NCI-H1694 (cell line): ENCODE results near the gene HECW1.
"Not testable (repeated sequence)": the region's sequence is repeated elsewhere in the genome, so short reads cannot be mapped to it uniquely, and the experiment has no call there.

Experiments used
- DNase-seq: peaks from one replicate; lab custom pipeline; 2025; lab: John Stamatoyannopoulos, UW

Gene HECW1

GRCh38 chr7:43311052-43311451 lies 198.6 kb downstream of the HECW1 start:
- no peak for DNase-seq

GRCh38 chr7:43311694-43312093 lies 199.2 kb downstream of the HECW1 start:
- no peak for DNase-seq

GRCh38 chr7:43313628-43314378 lies 201.4 kb downstream of the HECW1 start:
- no peak for DNase-seq

- DNase-seq: no peak
Measured at GRCh38 chr7:43314379-43315158, 202.1 kb downstream of the HECW1 start.

- DNase-seq: no peak
Measured at GRCh38 chr7:43317075-43317474, 204.6 kb downstream of the HECW1 start.

GRCh38 chr7:43318188-43318770 lies 205.8 kb downstream of the HECW1 start:
- no peak for DNase-seq

GRCh38 chr7:43325595-43325994 lies 213.1 kb downstream of the HECW1 start:
- DNase-seq: no peak

GRCh38 chr7:43328336-43328735 lies 215.9 kb downstream of the HECW1 start:
- no peak for DNase-seq

- no peak for DNase-seq
Measured at GRCh38 chr7:43328785-43329380, 216.4 kb downstream of the HECW1 start.

- DNase-seq: no peak
Measured at GRCh38 chr7:43332193-43332796, 219.8 kb downstream of the HECW1 start.

- no peak for DNase-seq
Measured at GRCh38 chr7:43337191-43337590, 224.7 kb downstream of the HECW1 start.

- DNase-seq: no peak
Measured at GRCh38 chr7:43337811-43338210, 225.4 kb downstream of the HECW1 start.

- no peak for DNase-seq
Measured at GRCh38 chr7:43341132-43341531, 228.7 kb downstream of the HECW1 start.

- not testable (repeated sequence) for DNase-seq
Measured at GRCh38 chr7:43343417-43343816, 231.0 kb downstream of the HECW1 start.

- not testable (repeated sequence) for DNase-seq
Measured at GRCh38 chr7:43345696-43346095, 233.2 kb downstream of the HECW1 start.

- DNase-seq: no peak
Measured at GRCh38 chr7:43351683-43352082, 239.2 kb downstream of the HECW1 start.

- no peak for DNase-seq
Measured at GRCh38 chr7:43353902-43354301, 241.5 kb downstream of the HECW1 start.

GRCh38 chr7:43362652-43363034 lies 250.2 kb downstream of the HECW1 start:
- DNase-seq: no peak

GRCh38 chr7:43363035-43363791 lies 250.8 kb downstream of the HECW1 start:
- no peak for DNase-seq

GRCh38 chr7:43364391-43364790 lies 251.9 kb downstream of the HECW1 start:
- no peak for DNase-seq

GRCh38 chr7:43372676-43373355 lies 260.4 kb downstream of the HECW1 start:
- DNase-seq: no peak
